GM23338 (cell line): ENCODE data around the gene FASTKD2. TPM values are rescaled to one million over a fixed set of nuclear protein-coding genes. Genes with fewer than 3 reads are reported as not detected.

ENCODE experiments used
- ATAC-seq: fragments of 200-7000 bp; cut with Tn5 transposase; 3 replicates; pipeline ENCODE4 v1.9.1; 2020
- DNase-seq: peaks from one replicate; pipeline ENCODE4 v3.0.0-alpha.2; 2015; ENCODE audit warnings: low spot score
- H2AFZ ChIP-seq: fragments of 200-600 bp; sonication (generic); 2 replicates; pipeline ENCODE4 v1.8.0; 2016; ENCODE audit warnings: antibody characterized with exemption, mild to moderate bottlenecking, moderate library complexity
- H3F3A ChIP-seq: fragments of 200-600 bp; sonication (generic); replicated peaks from 2 replicates; pipeline ENCODE4 v1.8.0; 2017; ENCODE audit warnings: antibody characterized with exemption, mixed run types, low read depth
- H3K27ac ChIP-seq: fragments of 200-600 bp; sonication (generic); 2 replicates; pipeline ENCODE4 v1.6.1; 2016; ENCODE audit warnings: low read depth
- H3K27me3 ChIP-seq: fragments of 200-600 bp; sonication (generic); 2 replicates; pipeline ENCODE4 v1.8.0; 2016; ENCODE audit warnings: mild to moderate bottlenecking, mixed run types, moderate library complexity; ENCODE audit not compliant: insufficient read depth
- H3K36me3 ChIP-seq: fragments of 200-600 bp; sonication (generic); 2 replicates; pipeline ENCODE4 v1.8.0; 2016; ENCODE audit warnings: mild to moderate bottlenecking; ENCODE audit not compliant: insufficient read depth
- H3K4me1 ChIP-seq: fragments of 200-600 bp; sonication (generic); 2 replicates; pipeline ENCODE4 v1.8.0; 2016; ENCODE audit warnings: mild to moderate bottlenecking, moderate library complexity; ENCODE audit not compliant: insufficient read depth
- H3K4me2 ChIP-seq: fragments of 200-600 bp; sonication (generic); 2 replicates; pipeline ENCODE4 v1.7.1; 2017; ENCODE audit warnings: mixed run types
- H3K4me3 ChIP-seq: fragments of 200-600 bp; sonication (generic); 2 replicates; pipeline ENCODE4 v1.6.1; 2016; ENCODE audit warnings: mixed run types
- H3K79me2 ChIP-seq: fragments of 200-600 bp; sonication (generic); replicated peaks from 2 replicates; pipeline ENCODE4 v1.8.0; 2017; ENCODE audit warnings: mild to moderate bottlenecking; ENCODE audit not compliant: insufficient read depth
- H3K9me2 ChIP-seq: fragments of 200-600 bp; sonication (generic); 2 replicates; pipeline ENCODE4 v1.8.0; 2017; ENCODE audit not compliant: insufficient read depth
- H4K20me1 ChIP-seq: fragments of 200-600 bp; sonication (generic); replicated peaks from 2 replicates; pipeline ENCODE4 v1.8.0; 2017; ENCODE audit warnings: mild to moderate bottlenecking; ENCODE audit not compliant: insufficient read depth
- H3K27ac Mint-ChIP-seq: 2 replicates; pipeline ENCODE4 v1.8.0; 2020; ENCODE audit warnings: inconsistent platforms, mild to moderate bottlenecking, moderate library complexity, mixed read lengths
- H3K27me3 Mint-ChIP-seq: 3 replicates; pipeline ENCODE4 v1.8.0; 2022; ENCODE audit warnings: low read depth, mild to moderate bottlenecking, moderate library complexity, mixed read lengths, inconsistent platforms; ENCODE audit not compliant: insufficient read depth, poor library complexity
- H3K36me3 Mint-ChIP-seq: 3 replicates; pipeline ENCODE4 v1.8.0; 2021; ENCODE audit warnings: low read depth, mild to moderate bottlenecking, inconsistent platforms, moderate library complexity, mixed read lengths
- H3K4me1 Mint-ChIP-seq: 3 replicates; pipeline ENCODE4 v1.8.0; 2020; ENCODE audit warnings: mild to moderate bottlenecking, inconsistent platforms, mixed read lengths
- H3K4me3 Mint-ChIP-seq: 3 replicates; pipeline ENCODE4 v1.8.0; 2021; ENCODE audit warnings: moderate library complexity, mild to moderate bottlenecking, inconsistent platforms, mixed read lengths
- H3K9me3 Mint-ChIP-seq: 3 replicates; pipeline ENCODE4 v1.8.0; 2020; ENCODE audit warnings: moderate library complexity, mild to moderate bottlenecking, inconsistent platforms, mixed read lengths
- CREB1 ChIP-seq: fragments of 250-450 bp; sonication (Bioruptor Pico); IDR thresholded peaks from 2 replicates; pipeline ENCODE4 v1.5.0; 2020; ENCODE audit warnings: low read depth, mild to moderate bottlenecking, moderate library complexity
- CTCF ChIP-seq, 2 experiments: fragments of 200-600 bp in 1 of 2; sonication (generic) in 1 of 2; conservative IDR thresholded peaks; 2 replicates each; pipeline versions ENCODE4 v1.5.1 to v1.6.1; 2016 to 2017; ENCODE audit warnings: antibody characterized with exemption in 2 of 2, low read depth in 2 of 2, mild to moderate bottlenecking in 2 of 2, moderate library complexity in 1 of 2
- ETS1 ChIP-seq: IDR thresholded peaks from 2 replicates; pipeline ENCODE4 v1.6.1; 2016; ENCODE audit warnings: antibody characterized with exemption
- EZH2phosphoT487 ChIP-seq: fragments of 200-600 bp; sonication (generic); IDR thresholded peaks from one replicate; pipeline ENCODE4 v1.8.1; 2018; ENCODE audit warnings: antibody characterized with exemption; ENCODE audit not compliant: unreplicated experiment
- NANOG ChIP-seq: IDR thresholded peaks from 2 replicates; pipeline ENCODE4 v1.6.1; 2016; ENCODE audit warnings: antibody characterized with exemption, borderline replicate concordance
- POLR2AphosphoS5 ChIP-seq: IDR thresholded peaks from 2 replicates; pipeline ENCODE4 v1.6.1; 2016; ENCODE audit warnings: antibody characterized with exemption, low read depth
- REST ChIP-seq: IDR thresholded peaks from one replicate; pipeline ENCODE4 v1.6.1; 2018; ENCODE audit warnings: antibody characterized with exemption; ENCODE audit not compliant: unreplicated experiment
- ZNF114 ChIP-seq: fragments of 250-450 bp; sonication (Bioruptor Pico); IDR thresholded peaks from 2 replicates; pipeline ENCODE4 v1.5.0; 2020; ENCODE audit warnings: mild to moderate bottlenecking, moderate library complexity
- ZNF331 ChIP-seq: fragments of 250-450 bp; sonication (Bioruptor Pico); IDR thresholded peaks from 2 replicates; pipeline ENCODE4 v1.5.0; 2020; ENCODE audit warnings: low read depth, mild to moderate bottlenecking, moderate library complexity
- ZNF462 ChIP-seq: fragments of 250-450 bp; sonication (Bioruptor Pico); IDR thresholded peaks from 2 replicates; pipeline ENCODE4 v1.5.0; 2020; ENCODE audit warnings: mild to moderate bottlenecking, moderate library complexity
- polyA plus RNA-seq: library from polyadenylated mRNA; unstranded; fragments of >200 nt; fragmentation: Nextera tagmentation; extraction: Ambion mirVana; gene quantifications from 2 replicates; pipeline ENCODE4 v1.2.1, GENCODE V29; 2016
- total RNA-seq: library from RNA; depleted of rRNA; stranded (reverse); fragments of >200 nt; shearing (Covaris generic); gene quantifications from 2 replicates; pipeline ENCODE4 v1.2.3, GENCODE V29; 2014

FASTKD2 gene
- total and polyA plus RNA-seq, 2 experiments from 2014 or later = 20.5 to 48.7 TPM

- TF ChIP-seq ZNF462 (CRISPR knock-in tag) (no peak), EZH2phosphoT487 (no peak), ZNF114 (CRISPR knock-in tag) (no peak), NANOG (no peak), CREB1 (CRISPR knock-in tag) (no peak), POLR2AphosphoS5 (no peak), ZNF331 (CRISPR knock-in tag) (no peak)
Observed at GRCh38 chr2:206838690-206839089, 73.3 kb downstream of the FASTKD2 start (continued).

- no peak overlapping the region for H2AFZ ChIP-seq
Observed at GRCh38 chr2:206840999-206841398, 75.6 kb downstream of the FASTKD2 start.

More at GRCh38 chr2:206840999-206841398, 75.6 kb downstream of the FASTKD2 start:
- no peaks in the 10 kb centered on the region for H3K36me3 ChIP-seq
- H3K79me2 ChIP-seq = no peaks in the 10 kb centered on the region
- no peaks in the 10 kb centered on the region for H3K27me3 ChIP-seq
- no peak overlapping the region for H3K27ac ChIP-seq
- H3K4me2 ChIP-seq = no peak overlapping the region
- DNase-seq (peak; percentile 72), ATAC-seq (peak; percentile 91)
- H3K27me3 Mint-ChIP-seq = no peaks in the 10 kb centered on the region
- H3F3A ChIP-seq = no peaks in the 10 kb centered on the region
- TF ChIP-seq ZNF331 (CRISPR knock-in tag) (no peak), ETS1 (no peak), CTCF (conservative IDR thresholded peaks at IDR 0.05; ENCODE audit: low read depth in 2 of 2) (peak; percentile 63 to 73), REST (no peak)
- H4K20me1 ChIP-seq = no peaks in the 10 kb centered on the region
- H3K36me3 Mint-ChIP-seq = no peaks in the 10 kb centered on the region
- H3K4me3 Mint-ChIP-seq = no peak overlapping the region
- H3K4me1 Mint-ChIP-seq = no peaks in the 10 kb centered on the region
- no peaks in the 10 kb centered on the region for H3K4me1 ChIP-seq
- no peak overlapping the region for H3K27ac Mint-ChIP-seq
- no peaks in the 10 kb centered on the region for H3K9me2 ChIP-seq
- H3K4me3 ChIP-seq = no peak overlapping the region
- no peaks in the 10 kb centered on the region for H3K9me3 Mint-ChIP-seq
